Mesenteric fat pad (tissue), 1 donor: ENCODE data around the gene ZC3H7B. TPM values are rescaled to one million over a fixed set of nuclear protein-coding genes. Genes with fewer than 3 reads are reported as not detected.
"Not testable (repeated sequence)": the region's sequence is repeated elsewhere in the genome, so short reads cannot be mapped to it uniquely, and the experiment has no call there.

ENCODE experiments used
- DNase-seq: peaks from one replicate; pipeline ENCODE4 v3.0.0-alpha.2; 2020; ENCODE audit warnings: low spot score
- total RNA-seq: library from RNA; stranded (reverse); fragmentation: NEBNext Ultra II Directional; extraction: Animal tissue kit (Norgen Biotek cat#: 25700); gene quantifications from one replicate; pipeline ENCODE4 v1.2.1, GENCODE V29; 2021
- donor health status: DM: yes; HTN: yes; CAD: no.

ZC3H7B gene
- total RNA-seq, 1 donor from 2014 or later = 55.6 TPM

GRCh38 chr22:41377846-41378245 lies 76.5 kb downstream of the ZC3H7B start:
- DNase-seq = no peak

- no peak for DNase-seq
Observed at GRCh38 chr22:41380993-41381328, 79.6 kb downstream of the ZC3H7B start.

GRCh38 chr22:41381329-41382097 lies 80.2 kb downstream of the ZC3H7B start, which contains the start of gene TEF:
Gene TEF, plus strand, starts transcription at chr22:41381942. Its CDS starts 103 bp downstream, at chr22:41382045.
- peak; percentile 99 for DNase-seq

- peak; percentile 92 for DNase-seq
Observed at GRCh38 chr22:41382098-41382578, 80.8 kb downstream of the ZC3H7B start.

GRCh38 chr22:41382610-41383009 lies 81.3 kb downstream of the ZC3H7B start:
- no peak for DNase-seq

GRCh38 chr22:41383085-41383484 lies 81.8 kb downstream of the ZC3H7B start:
- DNase-seq = no peak

- no peak for DNase-seq
Observed at GRCh38 chr22:41384128-41384527, 82.8 kb downstream of the ZC3H7B start.

- no peak for DNase-seq
Observed at GRCh38 chr22:41387341-41387740, 86.0 kb downstream of the ZC3H7B start.

- DNase-seq = no peak
Observed at GRCh38 chr22:41394012-41394356, 92.7 kb downstream of the ZC3H7B start.

- no peak for DNase-seq
Observed at GRCh38 chr22:41395531-41396240, 94.4 kb downstream of the ZC3H7B start.

- no peak for DNase-seq
Observed at GRCh38 chr22:41397143-41397811, 96.0 kb downstream of the ZC3H7B start.

- no peak for DNase-seq
Observed at GRCh38 chr22:41398921-41399320, 97.6 kb downstream of the ZC3H7B start.

- DNase-seq = no peak
Observed at GRCh38 chr22:41401781-41402648, 100.7 kb downstream of the ZC3H7B start.

GRCh38 chr22:41402851-41403250 lies 101.5 kb downstream of the ZC3H7B start:
- not testable (repeated sequence) for DNase-seq

- DNase-seq = peak; percentile 95
Observed at GRCh38 chr22:41403532-41404318, 102.4 kb downstream of the ZC3H7B start.

GRCh38 chr22:41405588-41405987 lies 104.3 kb downstream of the ZC3H7B start:
- DNase-seq = no peak

- DNase-seq = no peak
Observed at GRCh38 chr22:41406410-41406809, 105.1 kb downstream of the ZC3H7B start.

- DNase-seq = no peak
Observed at GRCh38 chr22:41407433-41407832, 106.1 kb downstream of the ZC3H7B start.

GRCh38 chr22:41408665-41409064 lies 107.3 kb downstream of the ZC3H7B start:
- DNase-seq = no peak
